ENCODE data around the gene MICB.
"Not testable (repeated sequence)": the region's sequence is repeated elsewhere in the genome, so short reads cannot be mapped to it uniquely, and the experiment has no call there.

Gene MICB

GRCh38 chr6:31497531-31498476, at the start of gene MICB:
MICB (plus strand) TSS chr6:31498145; CDS start chr6:31498194, 49 bp downstream.
- peak in 10 of 14 donors; percentile 15 to 90 (median 40) for DNase-seq

- DNase-seq = no peak
These were observed 47.2 kb upstream of the MICB start for GRCh38 chr6:31450751-31451150.

GRCh38 chr6:31452859-31453258, 45.1 kb upstream of the MICB start:
- no peak for DNase-seq

- DNase-seq = no peak
These were observed 44.7 kb upstream of the MICB start for GRCh38 chr6:31453259-31453658.

DNA sequence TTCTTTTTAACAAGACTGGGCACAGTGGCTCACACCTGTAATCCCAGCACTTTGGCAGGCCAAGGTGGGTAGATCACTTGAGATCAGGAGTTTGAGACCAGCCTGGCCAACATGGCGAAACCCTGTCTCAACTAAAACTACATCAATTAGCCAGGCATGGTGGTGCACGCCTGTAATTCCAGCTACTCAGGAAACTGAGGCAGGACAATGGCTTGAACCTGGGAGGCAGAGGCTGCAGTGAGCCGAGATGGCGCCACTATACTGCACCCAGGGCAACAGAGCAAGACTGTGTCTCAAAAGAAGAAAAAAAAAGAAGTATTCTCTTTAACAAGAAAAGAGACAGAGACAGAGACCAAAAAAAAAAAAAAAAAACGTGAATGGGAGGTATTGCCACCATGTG, 38.1 kb upstream of the MICB start:
- DNase-seq = not testable (repeated sequence)

DNA sequence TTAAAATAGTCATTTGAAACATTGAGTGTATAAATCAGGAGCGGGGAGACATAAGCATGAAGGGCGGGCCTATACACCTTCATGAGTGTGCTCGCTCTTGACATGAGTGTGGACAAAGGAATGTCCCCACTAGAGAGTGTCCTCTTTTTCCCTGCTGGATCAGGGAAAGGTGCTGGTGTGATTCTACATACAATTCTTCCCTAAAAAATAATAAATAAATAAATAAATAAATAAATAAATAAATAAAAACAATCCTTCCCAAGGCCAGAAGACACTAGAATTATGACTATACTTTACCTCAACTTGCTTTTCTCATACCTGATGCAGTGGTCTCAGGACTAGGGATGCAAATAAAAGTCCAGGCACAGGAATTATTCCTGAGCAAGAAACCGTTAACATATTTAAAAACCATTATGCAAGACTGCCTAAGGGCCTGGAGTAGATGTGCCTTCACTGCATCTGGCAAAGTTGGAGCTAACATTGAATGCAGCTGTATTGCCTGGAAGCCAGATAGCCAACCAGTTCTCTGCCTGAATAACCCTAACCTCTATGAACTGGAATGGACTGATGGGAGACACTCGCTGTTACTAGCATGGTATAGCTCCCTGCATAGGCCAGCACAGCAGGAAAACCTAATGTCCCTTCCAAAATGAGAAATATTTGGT, 37.5 kb upstream of the MICB start:
- no peak for DNase-seq

DNA sequence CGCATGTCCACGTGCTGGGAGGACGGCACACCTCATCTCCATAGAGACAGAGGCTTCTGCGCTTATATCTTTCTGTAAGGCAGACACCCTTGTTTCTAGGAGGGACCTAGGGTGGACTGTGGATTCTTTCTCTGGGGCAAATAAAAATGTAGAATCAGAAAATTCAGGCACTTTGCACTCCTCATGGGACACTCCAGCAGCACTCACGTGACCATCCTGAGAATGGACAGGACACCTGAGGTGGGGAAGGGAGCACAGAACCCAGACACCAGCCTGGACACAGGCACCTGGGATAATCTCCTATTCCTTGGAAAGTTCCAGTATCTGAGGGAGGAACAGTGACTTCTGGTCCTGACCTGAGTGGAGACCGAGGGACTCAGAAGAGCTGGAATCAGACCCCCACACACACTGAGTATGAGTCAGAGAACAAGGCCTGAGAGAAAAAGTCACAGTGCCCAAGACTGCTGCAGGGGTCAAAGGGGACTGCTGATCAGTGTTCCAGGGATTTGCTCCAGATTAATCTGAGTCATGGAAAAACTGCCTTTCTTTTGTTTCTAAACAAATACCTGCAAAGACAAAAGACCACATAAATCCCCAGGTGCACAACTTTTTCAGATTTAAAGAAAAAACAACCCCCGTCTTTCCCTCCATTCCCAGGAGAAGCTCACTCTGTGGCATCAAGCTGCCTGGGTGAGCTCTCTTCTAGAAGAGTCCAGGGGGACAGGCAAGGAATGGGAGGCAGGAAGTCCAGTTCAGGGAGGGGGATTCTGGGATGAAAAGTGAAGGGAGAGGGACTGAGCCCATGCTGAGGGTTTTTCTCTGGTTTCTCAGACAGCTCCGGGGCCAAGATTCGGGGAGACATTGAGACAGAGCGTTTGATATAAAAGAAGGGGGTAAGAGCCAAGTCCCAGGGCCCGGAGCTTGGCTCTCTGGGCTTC, 35.6 kb upstream of the MICB start:
- DNase-seq = no peak

DNA sequence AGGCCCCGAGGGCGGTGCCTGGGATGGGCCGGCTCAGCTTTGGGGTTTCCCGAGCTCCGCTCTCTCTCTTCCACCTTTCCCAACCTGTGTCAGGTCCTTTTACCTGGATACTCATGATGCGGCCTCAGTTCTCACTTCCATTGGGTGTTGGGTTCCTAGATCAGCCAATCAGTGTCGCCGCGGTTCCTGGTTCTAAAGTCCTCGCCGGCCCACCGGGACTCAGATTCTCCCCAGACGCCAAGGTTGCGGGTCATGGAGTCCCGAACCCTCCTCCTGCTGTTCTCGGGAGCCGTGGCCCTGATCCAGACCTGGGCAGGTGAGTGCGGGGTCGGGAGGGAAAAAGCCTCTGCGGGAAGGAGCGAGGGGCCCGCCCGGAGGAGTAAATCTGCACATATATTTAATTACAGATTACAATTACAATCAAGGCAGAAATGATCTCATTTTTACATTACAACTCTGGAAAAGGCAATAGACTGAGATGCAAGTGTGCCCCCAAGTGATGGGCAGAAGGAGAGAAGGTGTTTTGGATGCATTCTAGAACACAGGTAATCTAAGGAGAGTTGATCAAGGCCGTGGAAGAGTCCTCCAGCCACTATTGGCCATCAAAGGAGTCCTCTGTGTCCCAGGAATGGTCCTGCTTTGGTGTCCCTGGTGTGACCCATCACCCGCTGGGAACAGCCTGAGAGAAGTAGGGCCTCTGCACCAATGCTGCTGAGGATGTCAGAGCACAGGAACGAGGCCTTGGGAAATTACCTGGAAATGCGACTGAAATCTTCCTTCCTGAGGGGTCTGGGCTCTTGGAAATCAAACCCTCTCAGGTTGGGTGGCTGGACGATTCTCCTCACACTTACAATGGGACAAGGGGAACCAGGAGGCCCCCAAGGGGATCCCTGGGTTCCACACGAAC, 34.7 kb upstream of the MICB start:
- peak in 12 of 14 donors; percentile 3 to 82 (median 57) for DNase-seq

- no peak for DNase-seq
These were observed 33.4 kb upstream of the MICB start for GRCh38 chr6:31464252-31465184.

GRCh38 chr6:31465185-31465536, 32.8 kb upstream of the MICB start:
- no peak for DNase-seq

DNA sequence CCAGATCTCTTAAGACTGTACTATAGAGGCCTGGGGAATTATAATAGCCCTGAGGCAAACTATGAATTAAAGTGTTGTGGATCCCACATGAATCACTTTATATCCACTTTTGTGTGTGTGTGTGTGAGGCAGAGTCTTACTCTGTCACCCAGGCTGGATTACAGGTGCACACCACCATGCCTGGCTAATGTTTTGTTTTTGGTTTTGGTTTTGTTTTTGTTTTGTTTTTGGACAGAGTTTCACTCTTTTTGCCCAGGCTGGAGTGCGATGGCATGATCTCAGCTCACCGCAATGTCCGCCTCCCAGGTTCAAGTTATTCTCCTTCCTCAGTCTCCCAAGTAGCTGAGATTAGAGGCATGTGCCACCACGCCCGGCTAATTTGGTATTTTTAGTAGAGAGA, 32.2 kb upstream of the MICB start:
- DNase-seq = no peak

DNA sequence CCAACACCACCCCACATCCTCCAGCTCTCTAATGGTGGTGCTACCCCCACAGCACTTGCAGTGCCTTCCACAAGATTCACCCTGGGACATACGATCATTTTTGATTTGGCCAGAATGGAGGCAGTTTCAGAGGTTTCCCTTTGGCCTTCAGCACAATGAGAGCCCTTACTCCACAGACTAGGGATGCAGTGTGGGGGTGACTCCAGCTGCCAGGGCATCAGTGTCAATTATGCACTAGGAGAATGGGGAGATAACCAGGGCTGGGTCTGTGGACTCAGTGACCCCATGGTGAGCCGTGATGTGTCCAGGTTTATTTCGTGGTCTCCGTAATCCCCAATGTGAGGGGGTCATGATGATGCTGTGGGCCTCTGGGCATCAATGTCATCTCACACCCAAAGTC, 31.5 kb upstream of the MICB start:
- no peak for DNase-seq

GRCh38 chr6:31467151-31467550, 30.8 kb upstream of the MICB start:
- DNase-seq = no peak

DNA sequence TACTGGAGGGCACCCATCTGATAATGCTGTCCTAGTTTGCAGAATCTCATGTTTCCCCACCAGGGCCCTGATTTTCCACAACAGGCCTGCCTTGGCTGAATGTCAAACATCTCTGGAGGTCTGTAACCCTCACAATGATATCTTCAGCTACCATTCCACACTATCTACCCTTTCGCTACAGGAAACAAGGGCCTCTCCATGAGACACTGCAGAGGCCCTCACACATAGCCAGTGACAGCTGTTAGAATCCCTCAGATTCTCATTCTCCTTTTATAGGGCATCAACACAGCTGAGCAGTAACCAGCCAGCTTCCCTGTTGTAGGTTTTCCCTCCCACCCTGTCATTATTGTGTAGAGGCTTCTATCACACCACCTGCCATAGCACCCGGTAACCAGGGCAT, 29.6 kb upstream of the MICB start:
- no peak for DNase-seq

DNA sequence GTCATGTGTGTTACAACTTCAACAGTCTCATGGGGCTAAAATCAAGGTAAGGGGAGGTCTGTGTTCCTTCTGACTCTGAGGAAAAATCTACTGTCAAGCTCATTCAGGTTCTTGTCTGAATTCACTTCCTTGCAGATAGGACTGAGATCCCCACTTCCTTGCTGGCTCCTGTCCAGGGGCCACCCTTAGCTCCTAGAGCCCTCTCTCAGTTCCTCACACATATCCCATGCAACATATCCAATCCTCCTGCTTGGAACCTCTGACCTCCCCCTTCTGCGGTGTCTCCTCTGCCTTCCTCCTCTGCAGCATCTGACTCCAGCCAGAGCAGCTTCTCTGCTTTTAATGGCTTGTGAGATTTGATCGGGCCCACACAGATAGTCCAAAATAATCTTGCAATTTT, 27.1 kb upstream of the MICB start:
- DNase-seq = no peak

DNA sequence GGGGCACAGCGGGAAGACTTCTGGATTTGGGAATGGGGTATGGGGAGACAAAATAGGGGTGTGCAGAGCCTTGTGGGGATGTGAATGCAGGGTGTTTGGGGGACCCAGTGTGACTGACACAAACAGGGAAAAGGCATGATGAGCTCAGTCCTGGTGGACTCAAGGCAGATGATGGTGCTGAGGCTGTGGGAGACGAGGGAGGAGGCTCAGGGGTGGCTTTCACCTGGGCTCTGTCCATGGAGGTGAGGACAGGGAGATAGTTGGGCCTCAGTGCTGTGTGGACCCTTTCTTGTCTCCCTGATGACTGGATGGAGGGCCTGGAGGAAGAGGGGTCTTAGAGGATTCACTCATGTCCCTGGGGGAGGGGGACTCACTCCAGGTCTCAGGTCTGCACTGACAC, 26.2 kb upstream of the MICB start:
- no peak for DNase-seq

DNA sequence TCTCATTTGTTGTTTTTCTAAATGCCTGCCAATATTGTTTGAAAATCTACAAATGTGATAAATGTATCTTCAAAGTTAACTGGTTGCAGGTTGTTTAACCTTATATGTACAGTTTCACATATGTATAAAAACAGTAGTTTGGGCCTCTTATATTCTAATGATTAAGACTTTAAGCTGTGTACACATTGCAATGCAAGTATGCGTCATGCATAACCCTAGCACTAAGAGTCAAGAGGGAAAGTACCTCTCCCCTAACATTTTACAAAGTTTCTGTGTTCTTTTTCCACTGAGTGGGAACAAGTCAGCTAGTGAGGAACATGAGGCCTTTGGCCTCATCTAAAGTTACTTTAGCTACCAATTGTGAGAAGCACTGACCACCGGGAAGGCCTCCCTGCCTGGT, 25.7 kb upstream of the MICB start:
- DNase-seq = no peak

DNA sequence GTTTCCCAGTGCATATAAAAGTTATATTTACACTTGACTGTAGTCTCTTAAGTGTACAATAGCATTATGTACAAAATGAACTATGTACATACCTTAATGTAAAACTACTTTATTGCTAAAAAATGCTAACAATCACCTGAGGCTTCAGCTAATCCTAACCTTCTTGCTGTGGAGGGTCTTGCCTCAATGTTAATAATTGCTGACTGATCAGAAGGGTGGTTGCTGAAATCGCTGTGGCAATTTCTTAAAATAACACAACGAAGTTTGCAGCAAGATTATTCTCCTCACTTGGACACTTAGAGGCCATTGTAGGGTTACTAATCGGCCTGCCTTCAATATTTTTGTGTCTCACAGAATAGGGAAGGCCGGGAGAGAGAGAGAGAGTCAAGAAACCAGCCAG, 24.7 kb upstream of the MICB start:
- no peak for DNase-seq

GRCh38 chr6:31473780-31474761, 23.9 kb upstream of the MICB start:
- no peak for DNase-seq
